GM11168 (cell line): Measurements from ENCODE around the gene RAPGEF2.
"Not testable (repeated sequence)": the region's sequence is repeated elsewhere in the genome, so short reads cannot be mapped to it uniquely, and the experiment has no call there.

Source experiments
- in situ Hi-C: fragments of 300-500 bp; cut with MboI; formaldehyde crosslinking; loops from one replicate; pipeline ENCODE4 v1.12.0; 2022; ENCODE audit warnings: low sequenced_read_pairs; ENCODE audit not compliant: unreplicated experiment

The RAPGEF2 gene

DNA sequence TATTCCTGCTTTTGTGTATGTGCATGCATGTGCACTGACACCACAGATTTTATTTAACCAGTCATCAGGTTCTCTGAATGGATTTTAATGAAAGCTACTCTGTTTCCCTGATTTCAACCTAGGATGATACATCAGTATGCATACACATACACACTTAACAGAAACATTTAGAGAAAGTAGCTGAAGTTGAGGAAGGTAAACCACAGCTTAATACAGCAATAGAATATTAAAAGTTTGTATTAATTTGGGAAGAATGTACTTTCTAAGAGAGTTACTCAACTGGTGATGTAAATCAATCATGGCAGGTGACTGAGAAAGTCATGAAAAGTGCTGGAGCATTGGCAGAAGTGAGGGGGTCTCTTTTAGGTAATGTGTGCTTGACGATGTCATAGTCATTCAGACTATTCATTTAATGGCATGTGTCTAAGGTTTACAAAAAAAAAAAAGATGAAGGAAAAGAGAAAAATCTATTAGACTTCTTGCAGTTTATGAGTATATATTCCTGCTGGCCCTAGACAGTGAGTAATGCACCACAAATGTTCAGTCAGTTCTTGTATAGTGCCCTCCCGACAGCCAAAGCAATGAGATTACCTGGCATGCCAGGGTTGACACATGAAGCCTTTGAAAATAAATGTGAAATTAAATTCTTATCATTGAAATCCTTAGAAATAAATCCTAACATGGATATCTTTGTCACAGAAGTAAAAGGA, 187.6 kb downstream of the RAPGEF2 start:
- in situ Hi-C loops: no loop called here

DNA sequence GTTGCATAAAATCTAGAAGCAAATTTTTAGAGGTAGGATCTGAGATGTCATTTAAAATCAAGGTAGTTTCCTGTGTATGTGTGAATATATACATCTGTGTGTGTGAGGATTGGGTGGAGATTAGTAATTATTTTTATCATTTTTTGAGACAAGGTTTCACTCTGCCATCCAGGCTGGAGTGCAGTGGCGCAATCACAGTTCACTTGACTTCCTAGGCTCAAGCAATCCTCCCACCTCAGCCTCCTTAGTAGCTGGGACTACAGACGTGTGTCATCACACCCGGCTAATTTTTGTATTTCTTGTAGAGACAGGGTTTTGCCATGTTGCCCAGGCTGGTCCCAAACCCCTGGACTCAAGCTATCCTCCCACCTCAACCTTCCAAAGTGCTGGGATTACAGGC, 188.3 kb downstream of the RAPGEF2 start:
- in situ Hi-C loops: no loop called here

DNA sequence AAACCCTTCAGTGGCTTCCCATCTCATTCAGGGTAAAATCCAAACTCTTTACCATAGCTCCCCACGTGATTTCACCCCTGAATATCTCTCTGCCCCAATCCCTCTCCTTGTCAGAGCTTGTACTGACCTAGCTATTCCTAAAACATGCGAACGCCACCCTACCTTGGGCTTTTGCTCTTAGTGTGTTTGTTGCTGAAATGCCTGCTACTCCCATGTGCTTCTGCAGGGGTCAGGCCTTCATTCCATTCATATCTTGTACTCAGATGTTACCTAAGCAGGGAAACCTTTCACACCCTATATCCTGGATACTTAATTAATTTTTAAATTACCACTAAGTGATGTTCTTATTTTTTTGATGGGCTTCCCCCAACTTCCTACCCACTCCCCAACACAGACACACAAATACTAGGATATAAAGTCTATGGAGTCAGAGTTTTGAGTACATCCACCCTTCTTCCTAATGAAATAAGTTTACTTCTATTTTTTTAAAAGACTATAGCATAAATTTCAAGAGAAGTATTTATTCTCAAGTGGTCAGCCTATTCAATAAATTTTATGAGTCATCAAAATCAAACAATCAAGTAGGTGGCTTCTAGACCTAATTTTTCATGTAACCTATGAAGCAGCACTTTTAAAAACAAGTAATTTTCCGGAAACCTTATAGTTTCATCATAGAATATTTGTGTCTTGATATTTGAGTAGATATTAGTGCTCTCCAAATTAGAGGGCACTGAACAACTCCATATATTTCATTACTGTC, 189.4 kb downstream of the RAPGEF2 start:
- in situ Hi-C loops: no loop called here

DNA sequence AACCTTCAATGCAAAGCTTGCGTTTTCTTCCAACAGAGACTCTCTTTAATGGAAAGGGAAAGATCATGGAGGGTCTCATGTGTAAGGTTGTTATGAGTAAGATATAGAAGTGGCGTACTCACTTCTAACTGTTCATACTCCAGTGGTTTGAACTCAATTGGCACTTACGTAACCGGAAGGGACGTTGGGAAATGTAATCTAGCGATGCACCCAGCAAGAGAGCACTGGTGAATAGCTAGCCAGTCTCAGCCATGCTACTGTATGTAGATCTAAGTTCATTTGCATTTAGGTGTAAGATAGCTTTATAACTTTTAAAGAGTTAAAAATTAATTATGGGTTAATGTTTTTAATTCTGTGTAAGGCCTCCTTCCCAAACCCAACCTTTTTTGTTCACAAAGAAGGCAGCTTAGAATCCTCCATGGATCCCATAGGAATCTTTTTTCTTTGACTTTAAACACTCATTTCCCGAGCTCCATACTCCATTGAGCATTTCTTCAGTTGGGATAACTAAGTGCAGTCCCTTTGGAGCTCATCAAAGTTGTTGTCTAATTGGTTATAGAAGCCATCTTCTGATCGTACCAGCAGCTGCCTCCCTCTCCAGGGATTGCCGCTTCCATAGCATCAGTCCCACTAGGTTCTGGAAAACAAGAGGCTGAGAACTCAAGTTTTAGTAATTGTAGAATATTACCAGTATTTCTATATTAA, 191.1 kb downstream of the RAPGEF2 start:
- in situ Hi-C loops: no loop called here

DNA sequence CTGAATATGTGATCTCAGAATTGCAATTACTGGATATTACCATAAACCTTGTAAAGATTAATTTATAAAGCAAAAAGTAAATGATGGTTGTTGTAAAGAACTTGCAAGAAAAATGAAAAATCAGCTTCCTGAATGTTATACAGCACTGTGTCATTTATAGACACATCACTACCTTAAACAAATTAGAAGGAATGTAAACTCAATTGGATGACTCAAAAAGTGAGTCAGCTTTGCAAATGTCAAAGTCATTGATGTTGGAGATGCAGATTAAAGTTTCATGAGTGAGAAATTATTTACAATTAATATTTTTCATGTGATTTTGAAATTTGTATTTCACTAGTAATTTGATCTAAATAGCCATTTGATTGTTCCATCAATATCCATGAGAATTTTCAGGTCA, 193.2 kb downstream of the RAPGEF2 start:
- in situ Hi-C loops: no loop called here

DNA sequence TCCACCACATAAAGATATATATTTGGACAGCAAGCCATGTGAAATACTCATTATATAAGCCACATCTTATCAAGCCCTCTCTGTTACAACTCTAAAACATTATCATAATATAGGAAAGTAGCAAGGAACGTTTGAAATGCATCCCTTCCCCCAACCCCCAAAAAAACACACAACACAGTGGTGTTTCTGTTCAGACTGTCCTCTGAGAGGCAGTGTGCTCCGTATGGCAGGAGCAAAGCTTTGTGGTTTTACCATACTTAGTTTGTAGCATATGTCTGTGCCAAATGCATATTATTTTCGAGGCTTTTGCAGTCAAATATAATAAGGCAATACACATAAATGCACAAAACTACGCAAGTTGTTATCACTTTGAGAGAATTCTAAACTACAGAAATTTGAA, 194.2 kb downstream of the RAPGEF2 start:
- in situ Hi-C loops: no loop called here

DNA sequence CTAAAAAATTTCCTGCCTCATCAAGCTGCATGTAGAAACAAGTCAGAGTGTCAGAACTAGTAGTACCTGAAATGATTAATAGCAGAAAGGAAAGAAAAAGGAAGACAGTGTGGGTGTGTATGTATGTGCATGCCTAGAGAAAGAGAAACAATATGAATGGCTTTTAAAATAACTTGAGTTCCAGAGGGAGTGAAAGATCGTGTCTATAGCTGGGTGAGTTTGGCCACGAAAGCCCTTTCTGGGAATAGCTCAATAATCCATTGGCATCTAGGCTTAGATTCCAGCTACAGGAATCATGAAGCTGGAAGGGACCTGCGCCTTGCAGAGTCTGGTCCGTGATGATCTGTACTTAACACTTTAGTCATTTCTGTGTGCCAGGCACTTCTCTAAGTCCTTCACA, 195.6 kb downstream of the RAPGEF2 start:
- in situ Hi-C loops: no loop called here

DNA sequence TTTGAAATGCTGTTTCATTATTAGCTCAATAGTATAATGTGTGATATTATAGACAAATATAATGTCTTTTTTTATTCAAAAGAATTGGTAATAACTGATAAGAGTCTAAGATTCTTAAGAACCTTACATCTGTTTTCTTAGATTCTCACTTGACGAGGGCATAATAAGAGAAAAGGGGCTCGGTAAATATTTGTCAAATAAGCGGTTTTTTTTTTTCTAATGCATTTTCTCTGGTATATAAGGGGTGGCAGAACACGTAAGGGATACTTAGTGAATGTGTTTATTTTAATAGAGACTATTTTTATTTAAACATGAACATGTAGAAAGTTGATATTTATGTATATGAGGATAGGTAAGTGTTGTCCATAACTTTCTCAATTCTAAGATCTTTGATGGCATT, 200.6 kb downstream of the RAPGEF2 start:
- in situ Hi-C loops: no loop called here

DNA sequence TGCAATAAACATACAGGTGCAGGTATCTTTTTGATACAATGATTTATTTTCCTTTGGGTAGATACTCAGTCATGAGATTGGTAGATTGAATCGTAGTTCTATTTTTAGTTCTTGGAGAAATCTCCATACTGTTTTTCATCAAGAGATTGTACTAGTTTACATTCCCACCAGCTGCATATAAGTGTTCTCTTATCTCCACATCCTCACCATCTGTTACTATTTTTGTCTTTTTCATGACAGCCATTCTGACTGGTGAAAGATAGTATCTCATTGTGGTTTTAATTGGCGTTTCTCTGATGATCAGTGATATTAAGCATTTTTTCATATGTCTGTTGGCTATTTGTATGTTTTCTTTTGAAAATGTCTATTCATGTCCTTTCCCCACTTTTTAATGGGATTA, 202.2 kb downstream of the RAPGEF2 start:
- in situ Hi-C loops: no loop called here

DNA sequence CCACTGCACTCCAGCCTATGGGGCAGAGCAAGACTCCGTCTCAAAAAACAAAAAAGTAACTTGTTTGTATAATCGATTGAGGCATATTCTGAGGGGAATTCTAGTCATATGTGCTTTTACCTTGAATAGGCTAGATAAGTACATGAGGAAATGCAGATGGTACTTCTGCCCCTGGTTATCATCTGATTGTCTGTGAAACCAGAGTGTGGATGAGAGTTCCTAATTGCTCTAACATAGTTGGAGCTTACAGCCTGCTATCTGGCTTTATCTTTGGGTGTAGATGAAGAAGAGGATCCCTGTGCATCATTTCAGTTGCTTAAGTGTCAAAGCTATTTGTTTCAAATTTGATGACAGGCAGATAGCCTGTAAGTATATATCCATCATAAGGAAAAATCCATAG, 205.1 kb downstream of the RAPGEF2 start:
- in situ Hi-C loops: no loop called here

DNA sequence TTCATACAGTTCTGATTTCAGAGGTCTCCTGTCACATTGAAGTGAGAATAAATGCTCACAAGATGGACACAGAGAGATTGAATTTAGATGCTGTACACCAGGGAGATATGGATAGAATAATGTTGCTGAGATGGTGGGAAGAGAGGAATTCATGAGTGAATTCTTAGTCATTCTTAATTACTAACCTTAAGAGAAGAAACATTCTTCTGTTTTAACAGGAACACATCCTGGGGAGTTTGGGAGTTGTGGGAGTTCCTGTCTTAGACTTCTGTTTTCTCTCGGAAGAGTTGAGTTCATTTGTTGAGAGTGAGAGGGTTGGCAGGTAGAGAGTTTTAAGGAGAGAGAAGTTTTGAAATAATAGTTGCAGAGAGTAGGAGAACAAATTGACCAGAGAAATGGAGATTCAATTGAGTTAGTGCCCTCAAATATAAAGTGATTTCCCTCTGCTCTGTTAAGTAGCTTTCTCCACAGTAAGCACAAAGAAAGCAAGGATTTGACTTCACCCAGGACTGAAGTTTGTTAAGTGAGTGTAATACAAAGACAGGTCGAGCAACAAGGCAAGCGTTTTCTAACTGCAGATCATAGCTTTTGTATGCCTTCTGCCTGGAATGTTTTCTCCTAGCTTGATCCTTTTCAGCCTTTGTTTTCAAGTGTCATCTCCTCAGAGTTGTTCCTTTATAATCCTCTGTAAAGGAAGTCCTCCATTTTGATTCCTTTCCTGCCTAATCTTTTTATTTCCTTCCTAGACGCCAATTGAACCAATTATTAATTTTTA, 205.9 kb downstream of the RAPGEF2 start:
- in situ Hi-C loops: no loop called here

DNA sequence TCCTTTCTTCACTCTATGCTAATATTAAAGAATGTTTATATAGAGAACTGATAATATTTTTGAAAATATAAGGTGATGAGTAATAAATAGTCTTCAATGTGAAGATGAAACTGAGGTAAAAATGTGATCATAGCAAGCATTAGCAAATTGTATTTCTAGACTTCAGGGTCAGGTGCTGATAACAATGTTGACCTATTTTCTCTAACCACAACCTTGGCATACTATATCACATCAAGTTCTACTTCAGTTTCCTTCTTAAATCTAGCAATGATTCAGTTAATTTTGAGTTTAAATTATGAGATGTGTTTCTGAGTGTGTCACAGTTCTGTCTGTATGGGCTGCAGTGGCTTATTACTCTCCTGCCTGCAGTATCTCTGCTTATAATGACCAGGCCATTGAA, 209.4 kb downstream of the RAPGEF2 start:
- in situ Hi-C loops: no loop called here

DNA sequence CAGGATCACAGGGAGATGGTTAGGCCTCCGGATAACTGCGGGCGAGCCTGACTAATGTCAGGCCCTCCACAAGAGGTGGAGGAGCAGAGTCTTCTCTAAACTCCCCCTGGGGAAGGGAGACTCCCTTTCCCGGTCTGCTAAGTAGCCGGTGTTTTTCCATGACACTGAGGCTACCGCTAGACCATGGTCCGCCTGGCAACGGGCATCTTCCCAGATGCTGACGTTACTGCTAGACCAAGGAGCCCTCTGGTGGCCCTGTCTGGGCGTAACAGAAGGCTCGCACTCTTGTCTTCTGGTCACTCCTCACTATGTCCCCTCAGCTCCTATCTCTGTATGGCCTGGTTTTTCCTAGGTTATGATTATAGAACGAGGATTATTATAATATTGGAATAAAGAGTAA, 213.0 kb downstream of the RAPGEF2 start:
- in situ Hi-C loops: not testable (repeated sequence)

DNA sequence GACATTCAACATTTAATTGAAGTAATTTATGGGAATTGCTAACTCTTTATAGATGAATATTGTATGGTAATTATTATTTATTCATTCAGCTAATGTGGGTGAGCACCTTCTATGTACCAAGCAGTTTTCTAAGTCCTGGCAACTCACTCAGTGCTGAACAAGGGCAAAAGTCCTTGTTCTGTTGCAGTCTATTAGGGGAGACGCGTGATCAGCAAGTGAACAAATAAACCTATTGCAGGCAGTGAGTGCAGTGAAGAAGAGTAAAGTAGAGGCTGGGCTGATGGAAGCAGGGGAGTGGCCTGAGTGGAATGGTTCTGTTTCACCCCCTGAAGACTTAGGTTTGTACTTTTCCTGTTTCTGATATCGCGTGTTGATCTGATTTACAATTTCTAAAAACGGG, 214.3 kb downstream of the RAPGEF2 start:
- in situ Hi-C loops: no loop called here

DNA sequence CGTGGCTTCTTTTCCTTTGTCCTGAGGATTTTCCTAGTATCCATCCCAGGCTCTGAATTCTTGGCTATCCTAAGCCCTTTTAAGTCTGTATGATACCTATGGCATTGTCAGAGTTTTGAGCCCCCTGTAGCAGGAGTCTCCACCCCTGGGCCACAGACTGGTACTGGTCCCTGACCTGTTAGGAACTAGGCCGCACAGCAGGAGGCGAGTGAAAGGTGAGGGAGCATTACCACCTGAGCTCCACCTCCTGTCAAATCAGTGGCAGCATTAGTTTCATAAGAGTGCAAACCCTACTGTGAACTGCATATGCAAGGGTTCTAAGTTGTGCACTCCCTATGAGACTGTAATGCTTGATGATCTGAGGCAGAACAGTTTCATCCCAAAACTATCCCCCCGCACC, 216.1 kb downstream of the RAPGEF2 start:
- in situ Hi-C loops: no loop called here

DNA sequence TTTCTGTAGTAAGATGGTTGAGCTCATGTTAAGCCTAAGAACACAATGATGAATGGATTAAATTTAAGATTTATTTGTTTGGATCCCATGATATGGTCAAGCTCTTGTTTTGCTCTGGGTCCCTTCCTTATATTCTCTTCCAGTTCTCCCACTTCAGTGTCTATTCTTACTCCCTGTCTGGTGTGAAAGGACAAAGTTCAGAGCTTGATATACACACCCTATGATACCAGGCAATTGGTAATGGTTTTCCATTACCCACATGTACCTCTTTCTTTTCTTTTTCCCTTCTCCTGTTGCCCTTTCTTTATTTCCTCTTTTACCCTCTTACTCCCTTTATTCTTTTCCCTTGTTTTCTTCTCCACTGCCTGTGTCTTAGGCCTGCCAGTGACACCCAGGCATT, 223.6 kb downstream of the RAPGEF2 start:
- in situ Hi-C loops: no loop called here

DNA sequence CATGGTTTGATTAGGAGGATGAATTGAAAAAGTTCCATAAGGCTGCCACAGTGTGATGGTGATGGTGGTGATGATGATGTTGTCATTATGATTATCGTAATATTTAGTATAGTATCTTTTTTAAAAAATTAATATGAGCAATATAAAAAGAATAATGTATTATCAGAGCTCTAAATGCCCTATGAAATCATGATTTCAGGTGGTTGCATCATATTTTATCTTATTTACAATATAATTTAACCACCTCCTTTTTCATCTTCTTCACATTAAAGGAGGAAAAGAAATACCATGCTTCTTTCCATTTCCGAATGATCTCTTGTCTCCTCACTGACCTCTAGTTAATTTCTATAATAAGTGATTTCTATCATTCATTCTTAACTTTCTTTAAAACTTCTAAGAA, 225.9 kb downstream of the RAPGEF2 start:
- in situ Hi-C loops: no loop called here

DNA sequence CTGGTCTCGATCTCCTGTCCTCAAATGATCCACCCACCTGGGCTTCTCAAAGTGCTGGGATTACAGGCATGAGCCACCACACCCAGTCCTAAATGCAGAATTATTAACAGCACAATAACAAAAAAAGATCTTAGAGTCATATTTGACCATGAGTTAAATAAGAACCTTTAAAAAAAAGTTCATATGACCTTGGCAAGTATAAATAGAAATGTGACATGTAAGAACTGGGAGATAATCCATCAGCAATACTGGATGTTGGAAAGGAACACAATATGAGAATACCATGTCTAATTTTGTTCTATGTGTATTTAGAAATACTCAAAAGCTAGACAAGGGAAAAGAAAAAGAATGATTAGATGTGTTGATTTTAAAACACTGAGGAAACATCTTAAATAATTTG, 231.6 kb downstream of the RAPGEF2 start:
- in situ Hi-C loops: no loop called here

DNA sequence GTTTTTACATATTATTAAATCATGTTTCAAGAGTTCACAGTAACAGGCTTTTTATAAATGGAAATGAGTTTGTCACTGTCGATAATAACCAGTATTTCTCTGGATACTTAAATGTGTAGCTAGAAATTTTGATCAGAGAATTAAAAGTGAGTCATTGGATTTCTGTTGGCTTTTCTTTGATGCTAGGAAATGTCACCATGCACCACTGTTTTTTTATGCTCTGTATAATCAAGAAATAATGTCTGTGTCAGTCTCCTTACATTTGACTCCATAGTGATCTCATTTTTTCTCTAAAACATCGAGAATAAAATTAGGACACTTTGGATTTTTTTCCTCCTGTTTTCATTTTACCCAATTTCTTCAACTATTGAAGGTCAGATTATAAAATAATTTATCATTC, 234.2 kb downstream of the RAPGEF2 start:
- in situ Hi-C loops: no loop called here

DNA sequence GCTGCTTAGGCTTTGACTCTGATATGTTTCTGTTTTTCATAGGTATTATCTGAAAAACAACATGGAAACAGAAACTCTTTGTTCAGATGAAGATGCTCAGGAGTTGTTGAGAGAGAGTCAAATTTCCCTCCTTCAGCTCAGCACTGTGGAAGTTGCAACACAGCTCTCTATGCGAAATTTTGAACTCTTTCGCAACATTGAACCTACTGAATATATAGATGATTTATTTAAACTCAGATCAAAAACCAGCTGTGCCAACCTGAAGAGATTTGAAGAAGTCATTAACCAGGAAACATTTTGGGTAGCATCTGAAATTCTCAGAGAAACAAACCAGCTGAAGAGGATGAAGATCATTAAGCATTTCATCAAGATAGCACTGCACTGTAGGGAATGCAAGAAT, 238.6 kb downstream of the RAPGEF2 start:
- in situ Hi-C loops: no loop called here

DNA sequence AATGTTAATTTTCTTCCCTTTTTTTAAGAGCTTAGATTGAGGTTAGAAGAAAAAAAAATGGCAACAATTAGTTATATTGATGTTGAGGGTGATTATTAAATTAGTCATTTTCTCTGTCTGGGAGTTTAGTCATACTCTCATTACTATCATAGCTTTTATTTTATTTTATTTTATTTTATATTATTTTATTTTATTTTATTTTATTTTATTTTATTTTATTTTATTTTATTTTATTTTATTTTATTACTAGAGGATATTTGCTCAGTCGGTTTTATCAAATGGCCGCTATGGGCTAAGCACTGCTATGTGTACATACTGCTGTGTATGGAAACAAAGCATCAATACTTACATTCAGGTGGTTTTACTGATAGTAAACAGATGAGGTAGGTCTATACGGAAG, 239.5 kb downstream of the RAPGEF2 start:
- in situ Hi-C loops: no loop called here
